Fibroblast of mammary gland (primary cell): ENCODE data around the gene C19orf67.

ENCODE experiments used
- DNase-seq: peaks from one replicate; pipeline ENCODE4 v3.0.0-alpha.2; 2010; ENCODE audit warnings: low read depth
- H3K4me3 ChIP-seq: 2 replicates; pipeline ENCODE4 v1.5.1; 2011; ENCODE audit warnings: low read depth, mild to moderate bottlenecking, low read length, moderate library complexity; ENCODE audit not compliant: control insufficient read depth
- CTCF ChIP-seq: conservative IDR thresholded peaks from 2 replicates; pipeline ENCODE4 v1.5.1; 2011; ENCODE audit warnings: low read depth, low read length, inconsistent platforms; ENCODE audit not compliant: control insufficient read depth, insufficient read depth

The C19orf67 gene

GRCh38 chr19:14088634-14089411 is 3.2 kb upstream of the C19orf67 start:
- no peak for DNase-seq
- peak overlapping the region; percentile 40 for H3K4me3 ChIP-seq
- TF ChIP-seq CTCF = no peak

GRCh38 chr19:14086098-14086497 is 515 bp upstream of the C19orf67 start:
- DNase-seq = no peak
- no peak overlapping the region for H3K4me3 ChIP-seq
- no peak for TF ChIP-seq CTCF

- no peak for DNase-seq
- H3K4me3 ChIP-seq = no peak overlapping the region
- TF ChIP-seq CTCF = no peak
These were observed 3.0 kb downstream of the C19orf67 start for GRCh38 chr19:14082675-14082960.

GRCh38 chr19:14081797-14082674 is 3.5 kb downstream of the C19orf67 start:
- peak; percentile 30 for DNase-seq
- no peak for TF ChIP-seq CTCF
- peak overlapping the region; percentile 63 for H3K4me3 ChIP-seq

- peak overlapping the region; percentile 86 for H3K4me3 ChIP-seq
- TF ChIP-seq CTCF = no peak
- DNase-seq = peak; percentile 100
These were observed 4.4 kb downstream of the C19orf67 start for GRCh38 chr19:14080887-14081796.

GRCh38 chr19:14078411-14078810 is 7.2 kb downstream of the C19orf67 start:
- H3K4me3 ChIP-seq = no peak overlapping the region
- peak; percentile 56 for DNase-seq

More at GRCh38 chr19:14078411-14078810, 7.2 kb downstream of the C19orf67 start:
- TF ChIP-seq CTCF = no peak
